Measurements from ENCODE around the gene KCNQ4.

The KCNQ4 gene

GRCh38 chr1:40783001-40783905 lies at the start of gene KCNQ4:
Gene KCNQ4 (plus strand): TSS chr1:40783787. CDS start chr1:40784094, 307 bp downstream.
- no peaks in the 10 kb centered on the region for H3K9me3 ChIP-seq (ENCODE audit: insufficient read depth, low read length)
- peak within 1 kb of the TSS; percentile 56 for H3K4me3 ChIP-seq (ENCODE audit: insufficient read length, low read depth)
- peaks cover 57% of the 10 kb centered on the region for H3K27me3 ChIP-seq (ENCODE audit: insufficient read depth, insufficient read length)
- peaks cover 34% of the 10 kb centered on the region for H3K4me1 ChIP-seq (ENCODE audit: insufficient read depth, insufficient read length)
- DNase-seq (ENCODE audit: low read depth, low spot score), result no peak
- TF ChIP-seq ZNF274 (IDR thresholded peaks at IDR 0.05; ENCODE audit: low read depth, low read length) (no peak), SUZ12 (IDR thresholded peaks at IDR 0.05; ENCODE audit: extremely low read depth, insufficient read depth, insufficient read length) (no peak), YY1 (IDR thresholded peaks at IDR 0.05; ENCODE audit: insufficient read depth, insufficient read length) (no peak)
- H3K36me3 ChIP-seq (ENCODE audit: insufficient read depth, insufficient read length, low read length), result no peaks in the 10 kb centered on the region
- H3K9ac ChIP-seq (ENCODE audit: insufficient read length, low read depth), result peak within 1 kb of the TSS; percentile 80

DNA sequence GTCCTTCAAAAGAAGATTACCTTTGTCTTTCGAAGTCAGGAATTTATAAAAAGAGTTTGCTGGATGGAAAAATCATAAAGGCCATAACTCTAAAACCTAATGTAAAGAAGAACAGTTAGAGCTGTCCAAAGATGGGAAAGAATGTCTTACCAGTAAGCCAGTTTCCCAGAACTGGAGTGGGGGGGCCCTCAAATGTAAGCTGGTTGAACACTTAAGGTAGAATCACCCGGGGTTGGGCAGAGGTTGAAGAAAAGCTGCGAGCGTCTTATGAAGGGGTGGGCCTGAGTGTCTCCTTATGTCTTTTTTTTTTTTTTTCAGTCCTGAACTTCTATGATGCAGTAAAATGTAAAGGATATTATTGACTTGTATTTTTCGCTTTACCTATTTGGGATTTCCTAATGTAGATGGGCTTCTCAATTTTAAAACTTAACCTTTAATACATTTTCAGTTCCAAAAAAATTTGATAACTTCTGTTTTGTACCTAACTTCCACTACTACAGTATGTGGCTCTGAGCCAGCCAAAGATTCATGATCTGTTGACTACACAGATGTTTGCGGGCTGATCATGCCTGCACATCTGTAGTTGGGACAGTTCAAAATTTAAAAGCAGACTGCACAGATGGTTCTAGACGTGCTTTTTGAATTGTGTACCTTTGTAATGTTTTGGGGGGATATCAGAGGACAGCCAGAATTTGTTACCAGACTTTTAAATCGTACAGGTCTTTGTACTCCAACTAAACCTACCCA lies 48.5 kb upstream of the KCNQ4 start:
- Histone ChIP-seq H3K4me3 (ENCODE audit: insufficient read length, low read depth) (no peak overlapping the region), H3K4me1 (ENCODE audit: insufficient read depth, insufficient read length) (no peaks in the 10 kb centered on the region), H3K36me3 (ENCODE audit: insufficient read depth, insufficient read length, low read length) (peaks cover 15% of the 10 kb centered on the region), H3K27me3 (ENCODE audit: insufficient read depth, insufficient read length) (no peaks in the 10 kb centered on the region), H3K9ac (ENCODE audit: insufficient read length, low read depth) (no peak overlapping the region), H3K9me3 (ENCODE audit: insufficient read depth, low read length) (no peaks in the 10 kb centered on the region)
- no peak for TF ChIP-seq YY1 (IDR thresholded peaks at IDR 0.05; ENCODE audit: insufficient read depth, insufficient read length)
- no peak for TF ChIP-seq SUZ12 (IDR thresholded peaks at IDR 0.05; ENCODE audit: extremely low read depth, insufficient read depth, insufficient read length)
- no peak for TF ChIP-seq ZNF274 (IDR thresholded peaks at IDR 0.05; ENCODE audit: low read depth, low read length)
- no peak for DNase-seq (ENCODE audit: low read depth, low spot score)

DNA sequence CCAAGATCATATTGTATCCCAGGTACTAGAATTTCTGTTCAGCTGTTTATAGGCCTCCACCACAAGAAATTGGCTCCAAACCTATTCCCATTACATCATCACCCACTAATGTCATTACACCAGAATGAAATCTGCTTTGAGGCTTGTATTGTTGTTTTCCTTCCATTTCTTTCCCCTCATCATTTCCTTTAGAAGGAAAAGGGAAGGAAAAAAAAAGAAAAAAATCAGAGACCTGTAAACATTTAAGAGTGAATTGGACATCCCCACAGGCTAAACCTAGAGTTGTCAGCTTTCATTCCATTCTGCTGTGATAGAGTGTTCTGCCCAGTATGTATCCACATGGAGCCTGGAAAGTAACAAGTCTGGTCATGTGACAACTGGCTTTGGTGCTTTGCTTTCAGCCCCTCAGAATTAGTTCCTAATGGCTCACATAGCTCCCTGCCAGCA lies 47.5 kb upstream of the KCNQ4 start:
- H3K9me3 ChIP-seq (ENCODE audit: insufficient read depth, low read length), result no peaks in the 10 kb centered on the region
- no peak for TF ChIP-seq SUZ12 (IDR thresholded peaks at IDR 0.05; ENCODE audit: extremely low read depth, insufficient read depth, insufficient read length)
- no peak for TF ChIP-seq ZNF274 (IDR thresholded peaks at IDR 0.05; ENCODE audit: low read depth, low read length)
- no peak for TF ChIP-seq YY1 (IDR thresholded peaks at IDR 0.05; ENCODE audit: insufficient read depth, insufficient read length)
- H3K27me3 ChIP-seq (ENCODE audit: insufficient read depth, insufficient read length), result no peaks in the 10 kb centered on the region

DNA sequence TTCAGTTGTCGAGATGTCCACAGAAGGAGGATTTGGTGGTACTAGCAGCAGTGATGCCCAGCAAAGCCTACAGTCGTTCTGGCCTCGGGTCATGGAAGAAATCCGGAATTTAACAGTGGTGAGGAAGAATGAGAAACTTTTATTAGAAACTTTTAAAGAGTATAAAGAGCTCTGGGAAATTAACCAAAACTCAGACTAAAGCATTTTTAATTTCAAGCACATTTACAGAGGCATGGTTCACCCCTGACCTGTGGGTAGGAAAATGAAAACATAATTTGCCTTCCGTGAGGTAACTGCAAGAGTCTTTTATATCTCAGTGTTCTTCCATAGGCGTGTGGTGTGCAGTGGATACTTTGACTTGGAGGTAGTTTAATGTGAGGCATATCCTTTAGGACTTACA lies 44.8 kb upstream of the KCNQ4 start:
- H3K36me3 ChIP-seq (ENCODE audit: insufficient read depth, insufficient read length, low read length), result peaks cover 48% of the 10 kb centered on the region
- DNase-seq (ENCODE audit: low read depth, low spot score), result no peak

More for the DNA sequence above, 47.5 kb upstream of the KCNQ4 start:
- Histone ChIP-seq H3K4me1 (ENCODE audit: insufficient read depth, insufficient read length) (no peaks in the 10 kb centered on the region), H3K36me3 (ENCODE audit: insufficient read depth, insufficient read length, low read length) (peaks cover 25% of the 10 kb centered on the region), H3K9ac (ENCODE audit: insufficient read length, low read depth) (no peak overlapping the region), H3K4me3 (ENCODE audit: insufficient read length, low read depth) (no peak overlapping the region)
- no peak for DNase-seq (ENCODE audit: low read depth, low spot score)

GRCh38 chr1:40739455-40740008 lies 44.1 kb upstream of the KCNQ4 start:
- no peaks in the 10 kb centered on the region for H3K4me1 ChIP-seq (ENCODE audit: insufficient read depth, insufficient read length)
- no peaks in the 10 kb centered on the region for H3K27me3 ChIP-seq (ENCODE audit: insufficient read depth, insufficient read length)
- no peak for DNase-seq (ENCODE audit: low read depth, low spot score)
- no peak overlapping the region for H3K4me3 ChIP-seq (ENCODE audit: insufficient read length, low read depth)
- no peak overlapping the region for H3K9ac ChIP-seq (ENCODE audit: insufficient read length, low read depth)
- TF ChIP-seq SUZ12 (IDR thresholded peaks at IDR 0.05; ENCODE audit: extremely low read depth, insufficient read depth, insufficient read length) (no peak), YY1 (IDR thresholded peaks at IDR 0.05; ENCODE audit: insufficient read depth, insufficient read length) (no peak), ZNF274 (IDR thresholded peaks at IDR 0.05; ENCODE audit: low read depth, low read length) (no peak)
- no peaks in the 10 kb centered on the region for H3K9me3 ChIP-seq (ENCODE audit: insufficient read depth, low read length)
- peaks cover 54% of the 10 kb centered on the region for H3K36me3 ChIP-seq (ENCODE audit: insufficient read depth, insufficient read length, low read length)

More for the DNA sequence above, 44.8 kb upstream of the KCNQ4 start:
- Histone ChIP-seq H3K4me3 (ENCODE audit: insufficient read length, low read depth) (no peak overlapping the region), H3K9me3 (ENCODE audit: insufficient read depth, low read length) (no peaks in the 10 kb centered on the region), H3K4me1 (ENCODE audit: insufficient read depth, insufficient read length) (no peaks in the 10 kb centered on the region), H3K27me3 (ENCODE audit: insufficient read depth, insufficient read length) (no peaks in the 10 kb centered on the region), H3K9ac (ENCODE audit: insufficient read length, low read depth) (no peak overlapping the region)
- TF ChIP-seq SUZ12 (IDR thresholded peaks at IDR 0.05; ENCODE audit: extremely low read depth, insufficient read depth, insufficient read length), result no peak
- TF ChIP-seq ZNF274 (IDR thresholded peaks at IDR 0.05; ENCODE audit: low read depth, low read length), result no peak
- no peak for TF ChIP-seq YY1 (IDR thresholded peaks at IDR 0.05; ENCODE audit: insufficient read depth, insufficient read length)

DNA sequence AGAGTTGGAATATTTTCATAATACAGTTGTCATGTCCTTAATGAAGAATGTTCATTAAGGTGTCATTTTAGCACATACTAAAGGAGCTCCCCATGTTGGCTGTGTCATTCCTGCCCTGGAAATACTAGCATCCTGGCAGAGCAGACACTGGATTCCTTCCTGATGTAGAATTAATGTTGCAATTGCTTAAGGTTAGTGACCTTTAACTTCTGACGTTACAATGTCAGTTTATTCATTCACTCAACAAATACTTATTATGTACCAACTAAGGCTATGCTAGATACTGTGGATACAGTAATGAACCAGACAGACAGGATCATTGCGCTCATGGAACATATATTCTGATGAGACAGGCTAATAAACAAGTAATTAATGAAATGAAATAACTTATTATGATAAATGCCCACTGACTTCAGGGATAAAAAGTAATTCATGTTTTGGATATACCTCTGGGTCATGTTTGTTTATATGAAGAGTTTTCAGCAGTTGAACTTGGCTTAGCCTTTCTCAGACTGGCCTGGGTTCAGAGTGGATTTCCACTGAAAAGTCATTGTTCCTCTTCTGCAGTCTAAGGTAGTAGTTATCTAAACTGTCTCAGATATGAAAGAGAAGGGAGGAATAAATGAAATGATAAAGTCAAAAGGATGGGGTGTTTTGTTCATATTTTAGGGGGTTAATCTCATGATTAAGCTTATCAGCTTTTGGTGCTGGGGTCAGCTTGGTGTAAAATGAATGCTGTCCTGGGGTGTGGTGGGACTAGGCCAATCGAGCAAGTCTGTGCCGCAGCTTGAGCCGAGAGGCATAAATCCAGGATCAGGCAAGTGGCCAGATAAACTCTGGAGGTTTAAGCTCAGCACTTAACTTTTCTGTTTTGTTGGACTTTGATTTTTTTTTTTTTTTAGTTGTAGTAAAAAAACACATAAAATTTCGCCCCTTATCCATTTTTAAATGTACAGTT lies 43.3 kb upstream of the KCNQ4 start:
- Histone ChIP-seq H3K27me3 (ENCODE audit: insufficient read depth, insufficient read length) (no peaks in the 10 kb centered on the region), H3K4me3 (ENCODE audit: insufficient read length, low read depth) (no peak overlapping the region), H3K36me3 (ENCODE audit: insufficient read depth, insufficient read length, low read length) (peaks cover 56% of the 10 kb centered on the region), H3K4me1 (ENCODE audit: insufficient read depth, insufficient read length) (no peaks in the 10 kb centered on the region), H3K9me3 (ENCODE audit: insufficient read depth, low read length) (no peaks in the 10 kb centered on the region), H3K9ac (ENCODE audit: insufficient read length, low read depth) (no peak overlapping the region)
- no peak for DNase-seq (ENCODE audit: low read depth, low spot score)
- TF ChIP-seq SUZ12 (IDR thresholded peaks at IDR 0.05; ENCODE audit: extremely low read depth, insufficient read depth, insufficient read length) (no peak), ZNF274 (IDR thresholded peaks at IDR 0.05; ENCODE audit: low read depth, low read length) (no peak), YY1 (IDR thresholded peaks at IDR 0.05; ENCODE audit: insufficient read depth, insufficient read length) (no peak)

Data from NT2/D1 (cell line).